ENCODE results near the gene RSRC2.
"Not testable (repeated sequence)": the region's sequence is repeated elsewhere in the genome, so short reads cannot be mapped to it uniquely, and the experiment has no call there.

RSRC2 gene

GRCh38 chr12:122503783-122504590, 22.7 kb downstream of the RSRC2 start:
- FAIRE-seq (no peak), DNase-seq (ENCODE audit: insufficient read length, low spot score) (no peak)
- peak; percentile 45 for TF ChIP-seq POLR2A (IDR thresholded peaks at IDR 0.05; ENCODE audit: low read depth, low read length)
- TF ChIP-seq POLR2AphosphoS5 (IDR thresholded peaks at IDR 0.05; ENCODE audit: low read depth, low read length) = peak; percentile 64
- no peak for TF ChIP-seq PAX5 (IDR thresholded peaks at IDR 0.05; ENCODE audit: insufficient read depth, low read length, severe bottlenecking)

- TF ChIP-seq POLR2A (IDR thresholded peaks at IDR 0.05; ENCODE audit: low read depth, low read length) (peak; percentile 76), SPI1 (IDR thresholded peaks at IDR 0.05; ENCODE audit: low read depth, low read length) (no peak), POLR2AphosphoS5 (IDR thresholded peaks at IDR 0.05; ENCODE audit: low read depth, low read length) (peak; percentile 75), TAF1 (IDR thresholded peaks at IDR 0.05; ENCODE audit: low read depth, low read length) (no peak), POU2F2 (IDR thresholded peaks at IDR 0.05; ENCODE audit: low read depth, low read length) (no peak)
- FAIRE-seq = peak; percentile 23
- DNase-seq (ENCODE audit: insufficient read length, low spot score) = no peak
These were observed 23.5 kb downstream of the RSRC2 start for GRCh38 chr12:122503147-122503751.

- no peak for DNase-seq (ENCODE audit: insufficient read length, low spot score)
- FAIRE-seq = no peak
- TF ChIP-seq TAF1 (IDR thresholded peaks at IDR 0.05; ENCODE audit: low read depth, low read length) (no peak), POLR2A (IDR thresholded peaks at IDR 0.05; ENCODE audit: low read depth, low read length) (no peak), SPI1 (IDR thresholded peaks at IDR 0.05; ENCODE audit: low read depth, low read length) (peak; percentile 58), PAX5 (IDR thresholded peaks at IDR 0.05; ENCODE audit: insufficient read depth, low read length, severe bottlenecking) (no peak), POLR2AphosphoS5 (IDR thresholded peaks at IDR 0.05; ENCODE audit: low read depth, low read length) (no peak)
These were observed 25.2 kb downstream of the RSRC2 start for GRCh38 chr12:122501489-122501989.

- TF ChIP-seq TAF1 (IDR thresholded peaks at IDR 0.05; ENCODE audit: low read depth, low read length) (peak; percentile 70; the same call in 1 of the 2 replicates), POLR2AphosphoS5 (IDR thresholded peaks at IDR 0.05; ENCODE audit: low read depth, low read length) (peak; percentile 86), SPI1 (IDR thresholded peaks at IDR 0.05; ENCODE audit: low read depth, low read length) (no peak), POLR2A (IDR thresholded peaks at IDR 0.05; ENCODE audit: low read depth, low read length) (peak; percentile 86), PAX5 (IDR thresholded peaks at IDR 0.05; ENCODE audit: insufficient read depth, low read length, severe bottlenecking) (peak; percentile 34), POU2F2 (IDR thresholded peaks at IDR 0.05; ENCODE audit: low read depth, low read length) (peak; percentile 44; the same call in 1 of the 2 replicates)
- DNase-seq (ENCODE audit: insufficient read length, low spot score) = peak; percentile 76
- FAIRE-seq = peak; percentile 98
These were observed 25.8 kb downstream of the RSRC2 start, which contains the start of gene ZCCHC8 for GRCh38 chr12:122500685-122501488. Gene ZCCHC8 (minus strand): TSS chr12:122500932. CDS start chr12:122500840, 92 bp downstream.

- FAIRE-seq (peak; percentile 76), DNase-seq (ENCODE audit: insufficient read length, low spot score) (peak; percentile 29)
These were observed 26.6 kb downstream of the RSRC2 start for GRCh38 chr12:122499991-122500684.

GRCh38 chr12:122495258-122495657, 31.5 kb downstream of the RSRC2 start:
- TF ChIP-seq POU2F2 (IDR thresholded peaks at IDR 0.05; ENCODE audit: low read depth, low read length) (no peak), POLR2A (IDR thresholded peaks at IDR 0.05; ENCODE audit: low read depth, low read length) (no peak), TAF1 (IDR thresholded peaks at IDR 0.05; ENCODE audit: low read depth, low read length) (no peak), POLR2AphosphoS5 (IDR thresholded peaks at IDR 0.05; ENCODE audit: low read depth, low read length) (no peak), SPI1 (IDR thresholded peaks at IDR 0.05; ENCODE audit: low read depth, low read length) (no peak), PAX5 (IDR thresholded peaks at IDR 0.05; ENCODE audit: insufficient read depth, low read length, severe bottlenecking) (no peak)
- DNase-seq (ENCODE audit: insufficient read length, low spot score) (no peak), FAIRE-seq (no peak)

More at GRCh38 chr12:122499991-122500684, 26.6 kb downstream of the RSRC2 start:
- TF ChIP-seq POU2F2 (IDR thresholded peaks at IDR 0.05; ENCODE audit: low read depth, low read length) (no peak), SPI1 (IDR thresholded peaks at IDR 0.05; ENCODE audit: low read depth, low read length) (no peak), POLR2AphosphoS5 (IDR thresholded peaks at IDR 0.05; ENCODE audit: low read depth, low read length) (no peak), PAX5 (IDR thresholded peaks at IDR 0.05; ENCODE audit: insufficient read depth, low read length, severe bottlenecking) (no peak), POLR2A (IDR thresholded peaks at IDR 0.05; ENCODE audit: low read depth, low read length) (no peak), TAF1 (IDR thresholded peaks at IDR 0.05; ENCODE audit: low read depth, low read length) (no peak)

- not testable (repeated sequence) for FAIRE-seq; DNase-seq (ENCODE audit: insufficient read length, low spot score)
These were observed 33.5 kb downstream of the RSRC2 start for GRCh38 chr12:122493222-122493621.

GRCh38 chr12:122491991-122492390, 34.7 kb downstream of the RSRC2 start:
- DNase-seq (ENCODE audit: insufficient read length, low spot score) = no peak
- TF ChIP-seq POU2F2 (IDR thresholded peaks at IDR 0.05; ENCODE audit: low read depth, low read length) (no peak), SPI1 (IDR thresholded peaks at IDR 0.05; ENCODE audit: low read depth, low read length) (no peak), PAX5 (IDR thresholded peaks at IDR 0.05; ENCODE audit: insufficient read depth, low read length, severe bottlenecking) (no peak), POLR2A (IDR thresholded peaks at IDR 0.05; ENCODE audit: low read depth, low read length) (no peak)
- no peak for FAIRE-seq

- no peak for DNase-seq (ENCODE audit: insufficient read length, low spot score)
- no peak for FAIRE-seq
- no peak for TF ChIP-seq PAX5 (IDR thresholded peaks at IDR 0.05; ENCODE audit: insufficient read depth, low read length, severe bottlenecking)
- no peak for TF ChIP-seq POLR2AphosphoS5 (IDR thresholded peaks at IDR 0.05; ENCODE audit: low read depth, low read length)
- no peak for TF ChIP-seq SPI1 (IDR thresholded peaks at IDR 0.05; ENCODE audit: low read depth, low read length)
- no peak for TF ChIP-seq POLR2A (IDR thresholded peaks at IDR 0.05; ENCODE audit: low read depth, low read length)
- no peak for TF ChIP-seq TAF1 (IDR thresholded peaks at IDR 0.05; ENCODE audit: low read depth, low read length)
- no peak for TF ChIP-seq POU2F2 (IDR thresholded peaks at IDR 0.05; ENCODE audit: low read depth, low read length)
These were observed 37.7 kb downstream of the RSRC2 start for GRCh38 chr12:122489038-122489437.

- not testable (repeated sequence) for FAIRE-seq; DNase-seq (ENCODE audit: insufficient read length, low spot score)
These were observed 38.9 kb downstream of the RSRC2 start for GRCh38 chr12:122487807-122488206.

Measured in GM12891 (cell line).